ENCODE results near the gene SMIM29. TPM values are rescaled to one million over a fixed set of nuclear protein-coding genes. Genes with fewer than 3 reads are reported as not detected.

Gene SMIM29
- total and polyA plus RNA-seq, 4 donors = 14.9 to 68.0 (median 54.3) TPM

DNA sequence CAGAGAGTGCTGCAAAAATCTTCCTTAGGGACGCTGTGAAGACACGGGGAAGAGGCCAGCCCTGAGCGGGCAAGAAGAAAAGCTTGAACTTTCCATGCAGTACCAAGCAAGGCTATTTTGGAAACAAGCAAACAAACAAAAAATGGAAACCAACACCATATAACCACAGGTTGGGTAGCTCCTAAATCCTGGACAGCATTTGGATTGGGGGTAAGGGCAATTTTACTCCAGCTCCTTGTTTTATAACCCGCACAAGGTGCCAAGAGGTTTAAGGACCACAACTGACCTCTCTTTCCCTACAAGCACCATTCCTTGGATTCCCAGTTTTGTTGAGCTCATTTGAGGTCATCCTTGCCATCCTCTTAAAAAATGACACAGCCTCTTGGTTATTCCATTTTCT, 31.4 kb upstream of the SMIM29 start:
- no peak overlapping the region for H3K4me3 ChIP-seq (ENCODE audit: low read depth, low read length)
- peaks cover 10% of the 10 kb centered on the region for H3K36me3 ChIP-seq (ENCODE audit: control insufficient read depth, insufficient read depth, low read length)
- 92% methylated on average over 3 of the region's 4 CpGs for whole genome bisulfite sequencing (ENCODE audit: insufficient coverage)
- H3K27me3 ChIP-seq (ENCODE audit: control insufficient read depth, insufficient read depth, low read length) = no peaks in the 10 kb centered on the region
- H3K27ac ChIP-seq (ENCODE audit: low read depth, low read length) = no peak overlapping the region
- no peak for DNase-seq (ENCODE audit: low read depth in 4 of 6, low spot score in 6 of 6)
- peaks cover 4% of the 10 kb centered on the region for H3K4me1 ChIP-seq (ENCODE audit: control insufficient read depth, insufficient read depth, low read length)
- no peaks in the 10 kb centered on the region for H3K9me3 ChIP-seq (ENCODE audit: control insufficient read depth, insufficient read depth, low read length)

DNA sequence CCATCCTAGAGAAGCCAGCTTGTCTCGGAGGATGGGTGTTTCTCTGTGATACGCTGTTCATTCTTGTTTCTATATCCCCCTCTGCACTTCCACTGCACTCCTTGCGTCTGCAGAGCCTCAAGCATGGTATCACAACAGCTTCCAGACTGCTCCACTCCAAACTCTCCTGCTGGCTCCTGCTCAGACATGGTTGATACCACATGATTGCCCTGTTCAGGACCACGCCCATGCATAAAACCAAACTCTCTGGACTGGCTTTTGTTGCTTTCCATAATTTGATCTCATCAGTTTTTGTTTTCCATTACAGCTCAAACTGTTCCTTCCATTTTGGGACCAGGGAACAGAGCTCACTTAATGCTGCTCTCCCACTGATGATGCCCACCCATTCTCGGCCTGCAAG, 30.0 kb upstream of the SMIM29 start:
- WGBS (ENCODE audit: insufficient coverage) = 90% methylated on average over 5 of the region's 5 CpGs
- Histone ChIP-seq H3K9me3 (ENCODE audit: control insufficient read depth, insufficient read depth, low read length) (no peaks in the 10 kb centered on the region), H3K4me1 (ENCODE audit: control insufficient read depth, insufficient read depth, low read length) (no peaks in the 10 kb centered on the region), H3K27ac (ENCODE audit: low read depth, low read length) (no peak overlapping the region), H3K36me3 (ENCODE audit: control insufficient read depth, insufficient read depth, low read length) (peaks cover 8% of the 10 kb centered on the region), H3K27me3 (ENCODE audit: control insufficient read depth, insufficient read depth, low read length) (no peaks in the 10 kb centered on the region), H3K4me3 (ENCODE audit: low read depth, low read length) (no peak overlapping the region)
- no peak for DNase-seq (ENCODE audit: low read depth in 4 of 6, low spot score in 6 of 6)

DNA sequence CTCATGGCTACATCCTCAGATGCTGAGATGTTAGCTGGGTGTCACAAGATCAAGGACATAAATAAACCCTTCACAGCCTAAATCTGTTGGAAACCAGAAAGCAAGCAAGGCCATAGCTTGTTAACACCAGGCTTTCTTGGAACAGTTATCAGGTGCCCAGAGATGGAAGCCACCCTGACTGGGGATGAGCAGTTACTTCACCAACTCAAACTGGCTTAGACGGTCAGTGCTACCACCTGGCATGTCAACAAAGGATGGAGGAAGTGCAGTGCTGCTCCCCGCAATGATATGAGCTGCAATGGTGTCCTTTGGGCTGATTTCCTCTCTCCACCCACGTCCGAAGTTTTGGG, 28.9 kb upstream of the SMIM29 start:
- no peak overlapping the region for H3K27ac ChIP-seq (ENCODE audit: low read depth, low read length)
- WGBS (ENCODE audit: insufficient coverage) = no CpG with 5 or more reads among the region's 4 CpGs
- no peaks in the 10 kb centered on the region for H3K9me3 ChIP-seq (ENCODE audit: control insufficient read depth, insufficient read depth, low read length)
- no peaks in the 10 kb centered on the region for H3K4me1 ChIP-seq (ENCODE audit: control insufficient read depth, insufficient read depth, low read length)
- H3K4me3 ChIP-seq (ENCODE audit: low read depth, low read length) = no peak overlapping the region
- H3K36me3 ChIP-seq (ENCODE audit: control insufficient read depth, insufficient read depth, low read length) = peaks cover 8% of the 10 kb centered on the region
- DNase-seq (ENCODE audit: low read depth in 4 of 6, low spot score in 6 of 6) = no peak
- H3K27me3 ChIP-seq (ENCODE audit: control insufficient read depth, insufficient read depth, low read length) = no peaks in the 10 kb centered on the region

DNA sequence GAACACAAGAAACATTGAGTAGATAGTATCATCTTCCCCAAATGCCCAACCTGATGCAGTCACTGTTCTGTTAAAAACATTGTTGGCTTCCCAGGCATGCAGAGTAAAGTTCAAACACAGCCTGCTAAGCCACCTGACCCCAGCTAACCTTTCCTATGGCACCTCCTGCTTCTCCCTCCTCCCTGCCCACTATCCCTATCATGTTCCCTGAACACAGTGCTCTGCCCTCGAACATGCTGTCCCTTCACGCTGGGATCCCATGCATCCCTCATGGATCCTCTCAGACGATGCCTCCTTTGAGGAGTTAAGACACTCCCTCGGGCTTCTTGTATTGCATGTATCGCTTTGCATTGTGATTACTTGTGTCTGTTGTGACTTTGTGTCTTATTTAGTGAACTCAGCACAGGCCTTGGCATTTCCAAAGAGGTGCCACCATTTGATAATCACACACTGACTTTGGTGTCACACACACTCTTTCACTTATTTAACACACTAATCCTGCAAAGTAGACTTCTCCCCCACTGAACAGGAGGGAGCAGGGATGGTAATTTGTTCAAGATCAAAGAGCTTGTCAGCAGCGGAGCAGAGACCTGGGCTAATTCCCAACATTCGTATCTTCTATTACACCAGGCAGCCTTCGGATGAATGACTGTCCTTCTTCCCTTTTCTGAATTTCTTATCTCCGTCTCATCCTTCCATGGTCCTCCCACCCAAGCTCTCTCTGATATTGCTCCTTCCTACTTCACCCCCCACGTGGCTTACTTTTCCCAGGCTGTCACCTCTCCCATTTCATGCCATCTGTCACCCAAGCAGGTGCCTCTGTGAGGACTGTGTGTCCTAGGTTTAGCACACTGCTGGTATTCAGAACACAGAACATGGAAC, 28.3 kb upstream of the SMIM29 start:
- Histone ChIP-seq H3K27ac (ENCODE audit: low read depth, low read length) (no peak overlapping the region), H3K9me3 (ENCODE audit: control insufficient read depth, insufficient read depth, low read length) (no peaks in the 10 kb centered on the region), H3K4me3 (ENCODE audit: low read depth, low read length) (no peak overlapping the region), H3K27me3 (ENCODE audit: control insufficient read depth, insufficient read depth, low read length) (no peaks in the 10 kb centered on the region), H3K36me3 (ENCODE audit: control insufficient read depth, insufficient read depth, low read length) (peaks cover 11% of the 10 kb centered on the region), H3K4me1 (ENCODE audit: control insufficient read depth, insufficient read depth, low read length) (no peaks in the 10 kb centered on the region)
- DNase-seq (ENCODE audit: low read depth in 4 of 6, low spot score in 6 of 6) = no peak
- WGBS (ENCODE audit: insufficient coverage) = 46% methylated on average over 7 of the region's 10 CpGs

DNA sequence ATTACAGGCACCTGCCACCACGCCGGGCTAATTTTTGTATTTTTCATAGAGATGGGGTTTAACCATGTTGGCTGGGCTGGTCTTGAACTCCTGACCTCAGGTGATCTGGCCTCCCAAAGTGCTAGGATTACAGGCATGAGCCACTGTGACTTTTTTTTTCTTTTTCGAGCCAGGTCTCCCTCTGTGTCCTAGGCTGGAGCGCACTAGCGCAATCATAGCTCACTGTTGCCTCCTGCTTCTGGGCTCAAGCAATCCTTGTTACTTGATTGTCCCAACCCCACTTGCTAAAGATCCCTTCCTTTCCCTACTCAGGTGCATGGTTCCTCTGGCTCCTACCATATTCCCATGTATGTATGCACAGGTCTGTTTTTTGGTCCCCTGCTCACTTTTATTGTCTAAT, 27.4 kb upstream of the SMIM29 start:
- Histone ChIP-seq H3K4me1 (ENCODE audit: control insufficient read depth, insufficient read depth, low read length) (no peaks in the 10 kb centered on the region), H3K36me3 (ENCODE audit: control insufficient read depth, insufficient read depth, low read length) (peaks cover 13% of the 10 kb centered on the region), H3K27me3 (ENCODE audit: control insufficient read depth, insufficient read depth, low read length) (no peaks in the 10 kb centered on the region), H3K4me3 (ENCODE audit: low read depth, low read length) (no peak overlapping the region), H3K9me3 (ENCODE audit: control insufficient read depth, insufficient read depth, low read length) (no peaks in the 10 kb centered on the region), H3K27ac (ENCODE audit: low read depth, low read length) (no peak overlapping the region)
- no peak for DNase-seq (ENCODE audit: low read depth in 4 of 6, low spot score in 6 of 6)
- 94% methylated on average over 5 of the region's 5 CpGs for WGBS (ENCODE audit: insufficient coverage)

DNA sequence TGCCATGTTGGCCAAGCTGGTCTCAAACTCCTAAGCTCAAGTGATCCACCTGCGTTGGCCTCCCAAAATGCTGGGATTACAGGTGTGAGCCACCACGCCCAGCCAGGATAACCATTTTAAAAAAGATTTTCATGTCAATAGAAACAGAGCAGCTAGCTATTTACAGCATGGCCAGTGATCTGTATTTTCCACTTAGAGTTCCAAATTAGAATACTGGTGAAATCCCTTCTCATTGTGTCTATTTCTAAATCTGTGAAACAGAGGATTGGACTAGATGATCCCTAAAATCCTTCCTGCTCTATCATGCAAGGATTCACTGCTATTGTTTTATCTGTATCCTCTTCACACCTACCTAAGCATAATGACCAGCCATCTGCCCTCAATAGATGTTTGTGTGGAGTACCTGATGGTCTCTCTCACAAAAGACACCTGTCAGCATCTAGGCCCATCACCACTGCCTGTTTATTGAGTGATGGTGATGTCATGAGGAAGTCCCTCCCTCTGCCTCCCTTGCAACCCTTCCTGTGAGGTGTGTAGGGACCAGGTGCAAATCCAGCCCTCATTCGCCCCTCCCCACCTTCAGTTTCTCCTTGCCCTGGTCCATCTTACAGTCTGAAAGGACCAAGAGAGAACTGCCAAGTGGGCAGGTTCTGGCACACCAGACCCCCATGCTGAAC, 26.5 kb upstream of the SMIM29 start:
- DNase-seq (ENCODE audit: low read depth in 4 of 6, low spot score in 6 of 6) = no peak
- Histone ChIP-seq H3K4me1 (ENCODE audit: control insufficient read depth, insufficient read depth, low read length) (no peaks in the 10 kb centered on the region), H3K4me3 (ENCODE audit: low read depth, low read length) (no peak overlapping the region), H3K36me3 (ENCODE audit: control insufficient read depth, insufficient read depth, low read length) (peaks cover 13% of the 10 kb centered on the region), H3K27ac (ENCODE audit: low read depth, low read length) (no peak overlapping the region), H3K27me3 (ENCODE audit: control insufficient read depth, insufficient read depth, low read length) (no peaks in the 10 kb centered on the region), H3K9me3 (ENCODE audit: control insufficient read depth, insufficient read depth, low read length) (no peaks in the 10 kb centered on the region)
- WGBS (ENCODE audit: insufficient coverage) = 100% methylated on average over 1 of the region's 3 CpGs

DNA sequence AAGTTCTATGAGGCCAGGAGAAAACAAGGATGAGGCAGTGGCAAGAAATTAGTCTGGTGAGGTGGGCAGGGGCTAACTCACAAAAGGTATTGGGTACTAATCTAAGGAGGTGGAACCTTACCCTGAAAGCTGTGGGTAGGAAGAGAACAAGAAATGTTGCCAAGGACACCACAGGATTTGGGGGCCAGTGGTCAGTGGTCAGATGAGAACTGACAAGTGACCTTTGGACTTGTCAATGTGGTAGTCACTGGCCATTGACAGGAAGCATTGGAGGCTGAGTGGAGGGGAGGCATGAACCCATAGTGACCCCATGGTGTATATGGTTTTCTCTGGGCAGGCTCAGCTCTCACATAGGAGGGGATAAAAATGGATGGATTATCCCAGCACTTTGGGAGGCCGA, 25.3 kb upstream of the SMIM29 start:
- Histone ChIP-seq H3K4me3 (ENCODE audit: low read depth, low read length) (no peak overlapping the region), H3K27me3 (ENCODE audit: control insufficient read depth, insufficient read depth, low read length) (no peaks in the 10 kb centered on the region), H3K4me1 (ENCODE audit: control insufficient read depth, insufficient read depth, low read length) (no peaks in the 10 kb centered on the region), H3K36me3 (ENCODE audit: control insufficient read depth, insufficient read depth, low read length) (peaks cover 7% of the 10 kb centered on the region), H3K27ac (ENCODE audit: low read depth, low read length) (no peak overlapping the region), H3K9me3 (ENCODE audit: control insufficient read depth, insufficient read depth, low read length) (no peaks in the 10 kb centered on the region)
- WGBS (ENCODE audit: insufficient coverage) = 100% methylated on average over 1 of the region's 1 CpG
- DNase-seq (ENCODE audit: low read depth in 4 of 6, low spot score in 6 of 6) = no peak

DNA sequence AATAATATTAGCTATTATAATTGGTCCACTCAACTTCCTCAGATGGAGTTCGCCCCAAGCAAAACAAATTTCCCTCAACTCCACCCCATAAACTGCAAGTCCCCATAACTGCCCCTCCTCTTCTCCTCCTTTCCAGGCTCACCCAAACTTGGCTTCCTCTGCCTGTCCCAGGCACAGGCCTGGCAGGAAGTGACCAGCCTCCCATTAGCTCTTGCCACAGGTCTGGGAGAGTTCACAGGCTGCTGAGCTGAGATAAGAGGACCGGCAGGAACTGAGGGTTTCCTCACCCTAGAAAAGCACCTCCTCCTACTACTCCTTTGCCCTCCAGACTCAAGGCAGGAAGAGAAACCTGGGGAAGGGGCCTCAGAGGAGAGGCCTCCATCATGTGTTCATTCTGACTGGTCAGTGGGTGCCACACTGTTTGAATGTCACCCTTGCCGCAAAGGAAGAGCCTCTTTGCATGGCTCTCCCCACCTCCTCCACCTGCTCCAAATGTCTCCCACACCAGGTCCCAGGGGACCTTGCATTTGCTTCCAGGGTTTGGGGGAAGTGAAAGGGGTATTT, 24.5 kb upstream of the SMIM29 start:
- WGBS (ENCODE audit: insufficient coverage) = 70% methylated on average over 2 of the region's 3 CpGs
- Histone ChIP-seq H3K36me3 (ENCODE audit: control insufficient read depth, insufficient read depth, low read length) (peaks cover 5% of the 10 kb centered on the region), H3K4me1 (ENCODE audit: control insufficient read depth, insufficient read depth, low read length) (no peaks in the 10 kb centered on the region), H3K9me3 (ENCODE audit: control insufficient read depth, insufficient read depth, low read length) (no peaks in the 10 kb centered on the region), H3K4me3 (ENCODE audit: low read depth, low read length) (no peak overlapping the region), H3K27me3 (ENCODE audit: control insufficient read depth, insufficient read depth, low read length) (no peaks in the 10 kb centered on the region), H3K27ac (ENCODE audit: low read depth, low read length) (no peak overlapping the region)
- no peak for DNase-seq (ENCODE audit: low read depth in 4 of 6, low spot score in 6 of 6)

DNA sequence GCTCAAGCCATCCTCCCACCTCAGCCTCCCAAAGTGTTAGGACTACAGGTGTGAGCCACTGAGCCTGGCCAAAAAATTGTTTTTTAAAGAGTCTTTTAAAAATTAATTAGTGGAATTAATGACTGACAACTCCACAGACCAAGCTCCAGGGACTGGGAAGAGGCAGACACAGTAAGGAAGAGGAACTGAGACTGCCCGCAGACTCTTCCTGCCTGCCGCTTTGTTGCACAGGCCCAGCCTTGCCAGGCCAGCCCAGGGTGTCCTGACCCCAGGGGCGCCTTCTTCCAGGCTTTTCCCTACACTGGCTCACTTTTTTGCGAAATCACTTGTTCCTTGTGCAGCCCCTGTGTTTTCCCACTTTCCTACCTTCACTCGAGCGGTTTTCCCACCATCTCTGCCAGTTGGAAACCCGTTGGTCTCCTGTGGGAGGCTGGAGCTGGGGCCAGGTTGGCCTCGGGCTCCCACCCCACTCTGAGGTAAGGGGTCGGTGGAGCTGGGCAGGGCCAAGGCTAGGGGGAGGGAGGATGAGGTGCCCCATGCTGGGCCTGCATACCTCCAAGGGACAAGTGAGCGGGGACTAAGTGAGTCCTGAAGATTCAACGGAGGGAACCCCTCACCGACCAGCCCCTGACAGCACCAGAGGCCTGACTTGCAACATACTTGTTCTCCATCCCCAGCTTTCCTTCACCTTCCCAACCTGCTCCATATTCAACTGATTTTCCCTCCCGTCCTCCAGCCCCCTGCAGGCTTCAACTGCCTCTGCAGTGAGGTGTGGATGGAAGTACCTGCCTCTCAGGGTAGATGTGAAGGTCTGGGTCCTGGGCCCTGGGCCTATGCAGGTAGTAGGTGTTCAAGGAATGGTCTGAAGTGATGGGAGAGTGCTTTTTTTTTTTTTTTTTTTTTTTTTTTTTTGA, 23.5 kb upstream of the SMIM29 start:
- DNase-seq (ENCODE audit: low read depth in 4 of 6, low spot score in 6 of 6) = no peak
- peaks cover 5% of the 10 kb centered on the region for H3K36me3 ChIP-seq (ENCODE audit: control insufficient read depth, insufficient read depth, low read length)
- no peak overlapping the region for H3K27ac ChIP-seq (ENCODE audit: low read depth, low read length)
- no peaks in the 10 kb centered on the region for H3K4me1 ChIP-seq (ENCODE audit: control insufficient read depth, insufficient read depth, low read length)
- H3K9me3 ChIP-seq (ENCODE audit: control insufficient read depth, insufficient read depth, low read length) = no peaks in the 10 kb centered on the region
- 85% methylated on average over 5 of the region's 13 CpGs for WGBS (ENCODE audit: insufficient coverage)
- H3K27me3 ChIP-seq (ENCODE audit: control insufficient read depth, insufficient read depth, low read length) = no peaks in the 10 kb centered on the region
- no peak overlapping the region for H3K4me3 ChIP-seq (ENCODE audit: low read depth, low read length)

Data from spinal cord (tissue), 10 donors.